ENCODE data around the gene RICTOR.

RICTOR gene

DNA sequence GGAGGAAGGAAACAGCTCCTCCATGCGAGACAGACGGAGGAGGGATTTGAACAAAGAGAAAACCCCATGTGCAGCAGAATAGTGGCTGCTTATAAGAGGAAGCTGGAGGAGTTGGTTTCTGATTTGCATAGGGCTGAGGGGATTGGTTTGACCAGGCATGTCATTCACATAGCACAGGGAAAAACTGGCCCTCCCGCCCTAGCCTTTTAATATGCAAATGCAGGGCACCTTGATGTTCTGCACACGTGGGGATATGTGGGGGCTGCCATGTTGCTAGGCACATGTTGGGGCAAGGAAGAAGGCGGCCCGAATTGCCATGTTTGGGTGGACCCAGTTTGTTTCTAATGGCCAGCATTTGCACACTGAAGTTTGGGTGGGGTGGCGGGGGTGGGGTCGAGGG, 186.2 kb downstream of the RICTOR start:
- DNase-seq (ENCODE audit: low read depth in 2 of 2, low spot score in 1 of 2): no peak

Data from stimulated activated CD8-positive, alpha-beta memory T cell treated with anti-CD3 and anti-CD28 coated beads, Interleukin-4, amount 100 ng/mL, for 1 hour (primary cell).